ENCODE results near the gene EFCAB7. TPM values are rescaled to one million over a fixed set of nuclear protein-coding genes. Genes with fewer than 3 reads are reported as not detected.

The EFCAB7 gene
- total and polyA plus RNA-seq, 2 donors (not counting 3 experiments of a cell fraction or from before 2014, with no cell fraction given): 1.4 to 7.1 TPM

GRCh38 chr1:63498106-63498505, 25.2 kb upstream of the EFCAB7 start:
- intact Hi-C loops (cut with micrococcal nuclease): no loop called here
- Histone ChIP-seq H2AFZ (ENCODE audit: low read depth, low read length) (no peak overlapping the region), H3K4me1 (ENCODE audit: control insufficient read depth, extremely low read depth, insufficient read depth, low read length) (no peaks in the 10 kb centered on the region), H4K20me1 (replicated peaks; ENCODE audit: control insufficient read depth, extremely low read depth, insufficient read depth, low read length) (no peaks in the 10 kb centered on the region), H3K27ac (ENCODE audit: insufficient read depth, low read depth, low read length) (no peak overlapping the region), H3K36me3 (ENCODE audit: control insufficient read depth in 2 of 2, extremely low read depth in 1 of 2, insufficient read depth in 2 of 2, low read length in 2 of 2) (no peaks in the 10 kb centered on the region), H3K27me3 (ENCODE audit: control insufficient read depth in 2 of 2, insufficient read depth in 2 of 2, low read length in 2 of 2) (no peaks in the 10 kb centered on the region), H3K9ac (replicated peaks; ENCODE audit: extremely low read depth, insufficient read depth, low read length) (no peak overlapping the region), H3K79me2 (ENCODE audit: control insufficient read depth, insufficient read depth, low read length) (no peaks in the 10 kb centered on the region), H3K4me3 (replicated peaks in 1 of 3; ENCODE audit: insufficient read depth in 1 of 3, low read depth in 1 of 3, low read length in 3 of 3) (no peak overlapping the region), H3K9me3 (replicated peaks; ENCODE audit: control insufficient read depth, insufficient read depth, low read length) (no peaks in the 10 kb centered on the region), H3K9me1 (replicated peaks; ENCODE audit: control insufficient read depth, extremely low read depth, insufficient read depth, low read length) (no peaks in the 10 kb centered on the region), H3K4me2 (ENCODE audit: insufficient read depth, low read length) (no peak overlapping the region)
- dilution Hi-C loops (cut with MboI; ENCODE audit: extremely low pct_ligation_motif_present, low sequenced_read_pairs): no loop called here
- no peak for DNase-seq (ENCODE audit: low read depth, low spot score)
- CTCF ChIA-PET: no interaction called here
- POLR2A ChIA-PET: no interaction called here
- BruUV-seq (replicated peaks): no TSS peak
- TF ChIP-seq EZH2 (IDR thresholded peaks at IDR 0.05; ENCODE audit: borderline replicate concordance, low read depth, low read length, severe bottlenecking): no peak
- TF ChIP-seq POLR2AphosphoS5 (IDR thresholded peaks at IDR 0.05; ENCODE audit: insufficient read depth, low read depth, low read length): no peak
- TF ChIP-seq JUN (IDR thresholded peaks at IDR 0.05; ENCODE audit: borderline replicate concordance, insufficient read depth, insufficient read length, low read depth): no peak
- TF ChIP-seq GATA2 (IDR thresholded peaks at IDR 0.05; ENCODE audit: insufficient read depth, insufficient read length, low read depth, low read length): no peak
- no peak for TF ChIP-seq MYC (IDR thresholded peaks at IDR 0.05; ENCODE audit: low read depth, low read length)
- TF ChIP-seq MAX (IDR thresholded peaks at IDR 0.05; ENCODE audit: insufficient read depth, insufficient read length): no peak
- no peak for TF ChIP-seq POLR2A (IDR thresholded peaks at IDR 0.05; ENCODE audit: low read depth, low read length)
- no peak for TF ChIP-seq CTCF (IDR thresholded peaks at IDR 0.05; ENCODE audit: extremely low read depth in 1 of 2, insufficient read depth in 1 of 2, low read depth in 1 of 2, low read length in 2 of 2)
- no peak for TF ChIP-seq FOS (IDR thresholded peaks at IDR 0.05; ENCODE audit: borderline replicate concordance, insufficient read depth, low read length)
- no peak for FAIRE-seq

All from endothelial cell of umbilical vein (primary cell).